ENCODE data around the gene LRBA. TPM values are rescaled to one million over a fixed set of nuclear protein-coding genes. Genes with fewer than 3 reads are reported as not detected.

Gene LRBA
- total RNA-seq, 1 donor from 2014 or later, result 28.2 TPM

DNA sequence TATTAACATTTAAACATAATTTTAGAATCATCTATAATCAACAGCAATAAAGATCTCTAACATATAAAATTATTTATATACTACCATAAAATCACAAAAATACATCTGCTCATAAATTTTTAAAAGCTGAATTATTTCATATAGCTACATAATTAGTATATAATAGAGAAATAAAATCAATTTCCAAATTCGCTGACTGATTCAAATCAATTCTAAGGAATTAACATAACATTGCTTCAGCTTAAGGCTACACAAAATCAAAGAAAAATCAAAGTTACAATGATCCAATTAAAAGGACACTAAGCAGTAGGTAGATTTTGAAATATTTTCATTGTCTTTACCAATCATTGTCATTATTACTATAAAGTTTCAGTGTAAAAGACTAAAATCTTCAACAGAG lies 194.7 kb downstream of the LRBA start:
- Mint-ChIP-seq H3K36me3 (ENCODE audit: low read depth) (peaks cover 6% of the 10 kb centered on the region), H3K27me3 (ENCODE audit: low read depth) (no peaks in the 10 kb centered on the region), H3K9me3 (peaks cover 4% of the 10 kb centered on the region), H3K4me1 (no peaks in the 10 kb centered on the region), H3K4me3 (no peak overlapping the region), H3K27ac (ENCODE audit: unreplicated experiment) (no peak overlapping the region)
- DNase-seq (ENCODE audit: low read depth, low spot score), result no peak
- TF ChIP-seq, protein P1, sequence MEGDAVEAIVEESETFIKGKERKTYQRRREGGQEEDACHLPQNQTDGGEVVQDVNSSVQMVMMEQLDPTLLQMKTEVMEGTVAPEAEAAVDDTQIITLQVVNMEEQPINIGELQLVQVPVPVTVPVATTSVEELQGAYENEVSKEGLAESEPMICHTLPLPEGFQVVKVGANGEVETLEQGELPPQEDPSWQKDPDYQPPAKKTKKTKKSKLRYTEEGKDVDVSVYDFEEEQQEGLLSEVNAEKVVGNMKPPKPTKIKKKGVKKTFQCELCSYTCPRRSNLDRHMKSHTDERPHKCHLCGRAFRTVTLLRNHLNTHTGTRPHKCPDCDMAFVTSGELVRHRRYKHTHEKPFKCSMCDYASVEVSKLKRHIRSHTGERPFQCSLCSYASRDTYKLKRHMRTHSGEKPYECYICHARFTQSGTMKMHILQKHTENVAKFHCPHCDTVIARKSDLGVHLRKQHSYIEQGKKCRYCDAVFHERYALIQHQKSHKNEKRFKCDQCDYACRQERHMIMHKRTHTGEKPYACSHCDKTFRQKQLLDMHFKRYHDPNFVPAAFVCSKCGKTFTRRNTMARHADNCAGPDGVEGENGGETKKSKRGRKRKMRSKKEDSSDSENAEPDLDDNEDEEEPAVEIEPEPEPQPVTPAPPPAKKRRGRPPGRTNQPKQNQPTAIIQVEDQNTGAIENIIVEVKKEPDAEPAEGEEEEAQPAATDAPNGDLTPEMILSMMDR (conservative IDR thresholded peaks at IDR 0.05), result no peak

DNA sequence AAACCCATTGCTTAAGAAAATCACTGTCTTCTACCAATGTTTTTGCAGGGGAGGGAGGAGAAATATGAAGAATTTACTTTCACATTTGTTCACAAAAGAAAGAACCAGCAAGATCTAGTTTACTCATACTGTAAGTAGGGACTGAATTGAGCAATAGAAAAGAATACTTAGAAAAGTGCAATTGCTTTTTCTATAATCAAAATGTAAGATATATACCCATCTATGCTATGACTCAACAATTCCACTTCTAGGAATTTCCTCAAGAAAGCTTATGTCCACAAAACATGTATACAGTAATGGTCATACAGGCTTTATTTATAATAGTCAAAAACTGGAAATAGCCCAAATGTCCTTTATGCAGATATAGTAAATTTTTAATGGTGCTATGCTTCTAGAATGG lies 196.4 kb downstream of the LRBA start:
- Mint-ChIP-seq H3K36me3 (ENCODE audit: low read depth) (peaks cover 3% of the 10 kb centered on the region), H3K4me3 (no peak overlapping the region), H3K4me1 (no peaks in the 10 kb centered on the region), H3K9me3 (no peaks in the 10 kb centered on the region), H3K27me3 (ENCODE audit: low read depth) (no peaks in the 10 kb centered on the region), H3K27ac (ENCODE audit: unreplicated experiment) (no peak overlapping the region)
- TF ChIP-seq, protein P1 (conservative IDR thresholded peaks at IDR 0.05), result no peak
- no peak for DNase-seq (ENCODE audit: low read depth, low spot score)

DNA sequence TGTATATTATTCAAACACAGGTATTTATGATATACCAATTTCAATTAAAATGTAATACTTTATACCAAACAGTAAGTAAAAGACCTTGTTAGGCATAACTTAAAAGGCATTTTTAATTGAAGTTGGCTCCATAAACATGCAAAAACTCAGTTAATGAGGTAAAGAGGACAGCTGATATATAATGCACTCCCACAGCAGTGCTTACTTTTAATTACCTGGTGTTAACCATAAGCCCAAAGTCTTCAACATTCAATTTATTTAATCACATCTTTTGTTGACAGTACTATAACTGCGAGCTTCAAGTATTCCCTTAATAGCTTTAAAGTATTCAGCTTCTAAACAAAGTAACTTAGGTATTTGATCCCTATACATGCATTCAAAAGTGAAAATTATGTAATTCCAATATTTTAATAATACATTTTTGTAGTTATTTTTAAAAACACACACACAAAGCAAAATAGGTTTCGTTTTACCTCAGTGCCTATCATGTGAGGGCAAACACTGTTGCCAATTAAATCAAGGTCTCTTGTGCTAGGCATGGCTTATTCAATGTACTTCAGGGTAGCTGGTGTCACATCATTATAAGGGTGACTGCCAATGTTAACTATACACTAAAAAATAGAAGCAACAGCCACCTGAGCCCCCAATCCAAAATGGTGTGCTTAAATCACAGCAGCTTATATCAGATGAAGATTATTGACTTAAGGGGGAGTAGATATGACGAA lies 197.1 kb downstream of the LRBA start:
- Mint-ChIP-seq H3K36me3 (ENCODE audit: low read depth) (peaks cover 3% of the 10 kb centered on the region), H3K4me1 (no peaks in the 10 kb centered on the region), H3K4me3 (no peak overlapping the region), H3K9me3 (no peaks in the 10 kb centered on the region), H3K27ac (ENCODE audit: unreplicated experiment) (no peak overlapping the region), H3K27me3 (ENCODE audit: low read depth) (no peaks in the 10 kb centered on the region)
- DNase-seq (ENCODE audit: low read depth, low spot score), result no peak
- TF ChIP-seq, protein P1 (conservative IDR thresholded peaks at IDR 0.05), result no peak

GRCh38 chr4:150817017-150817416 lies 198.1 kb downstream of the LRBA start:
- Mint-ChIP-seq H3K4me3 (no peak overlapping the region), H3K27me3 (ENCODE audit: low read depth) (no peaks in the 10 kb centered on the region), H3K9me3 (no peaks in the 10 kb centered on the region), H3K36me3 (ENCODE audit: low read depth) (peaks cover 3% of the 10 kb centered on the region), H3K27ac (ENCODE audit: unreplicated experiment) (no peak overlapping the region), H3K4me1 (no peaks in the 10 kb centered on the region)
- TF ChIP-seq, protein P1 (conservative IDR thresholded peaks at IDR 0.05), result no peak
- no peak for DNase-seq (ENCODE audit: low read depth, low spot score)

GRCh38 chr4:150816491-150816890 lies 198.6 kb downstream of the LRBA start:
- TF ChIP-seq, protein P1 (conservative IDR thresholded peaks at IDR 0.05), result no peak
- no peaks in the 10 kb centered on the region for H3K27me3 Mint-ChIP-seq (ENCODE audit: low read depth)
- no peak overlapping the region for H3K4me3 Mint-ChIP-seq
- no peaks in the 10 kb centered on the region for H3K4me1 Mint-ChIP-seq
- H3K9me3 Mint-ChIP-seq, result no peaks in the 10 kb centered on the region
- DNase-seq (ENCODE audit: low read depth, low spot score), result no peak
- peaks cover 3% of the 10 kb centered on the region for H3K36me3 Mint-ChIP-seq (ENCODE audit: low read depth)
- no peak overlapping the region for H3K27ac Mint-ChIP-seq (ENCODE audit: unreplicated experiment)
